Measurements from ENCODE around the gene NRP2. TPM values are rescaled to one million over a fixed set of nuclear protein-coding genes. Genes with fewer than 3 reads are reported as not detected.

NRP2 gene
- total RNA-seq (2014; rRNA removed; shearing (Covaris generic)) (0.35 and 1.0 TPM in 2 replicates), total RNA-seq (2022) (2.1 and 2.6 TPM in 2 replicates), Bru-seq, nascent RNA (percentile 26 among the genes with signal in this experiment), BruChase-seq, experiment 1, labeled RNA remaining after a 6-hour chase (percentile 22 among the genes with signal in this experiment), BruChase-seq, experiment 2, labeled RNA remaining after a 2-hour chase (percentile 21 among the genes with signal in this experiment)
- long read RNA-seq, partial matches to known transcripts = 0 of 1 reads
- long read RNA-seq, other reads (novel, unspliced or antisense) = 0 of 1 reads

- TF ChIP-seq, protein P1, sequence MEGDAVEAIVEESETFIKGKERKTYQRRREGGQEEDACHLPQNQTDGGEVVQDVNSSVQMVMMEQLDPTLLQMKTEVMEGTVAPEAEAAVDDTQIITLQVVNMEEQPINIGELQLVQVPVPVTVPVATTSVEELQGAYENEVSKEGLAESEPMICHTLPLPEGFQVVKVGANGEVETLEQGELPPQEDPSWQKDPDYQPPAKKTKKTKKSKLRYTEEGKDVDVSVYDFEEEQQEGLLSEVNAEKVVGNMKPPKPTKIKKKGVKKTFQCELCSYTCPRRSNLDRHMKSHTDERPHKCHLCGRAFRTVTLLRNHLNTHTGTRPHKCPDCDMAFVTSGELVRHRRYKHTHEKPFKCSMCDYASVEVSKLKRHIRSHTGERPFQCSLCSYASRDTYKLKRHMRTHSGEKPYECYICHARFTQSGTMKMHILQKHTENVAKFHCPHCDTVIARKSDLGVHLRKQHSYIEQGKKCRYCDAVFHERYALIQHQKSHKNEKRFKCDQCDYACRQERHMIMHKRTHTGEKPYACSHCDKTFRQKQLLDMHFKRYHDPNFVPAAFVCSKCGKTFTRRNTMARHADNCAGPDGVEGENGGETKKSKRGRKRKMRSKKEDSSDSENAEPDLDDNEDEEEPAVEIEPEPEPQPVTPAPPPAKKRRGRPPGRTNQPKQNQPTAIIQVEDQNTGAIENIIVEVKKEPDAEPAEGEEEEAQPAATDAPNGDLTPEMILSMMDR (conservative IDR thresholded peaks at IDR 0.05; ENCODE audit: low read length) = no peak
- TF ChIP-seq EZH2phosphoT487 (IDR thresholded peaks at IDR 0.05; ENCODE audit: borderline replicate concordance, low read depth, low read length) = peak; percentile 57; the same call in 1 of the 2 replicates
- ChIA-PET POLR2A (interaction anchor here (0.6 to 1.5 kb wide), 4 partner anchors 22 to 743 kb away, joined by 3 to 8 read pairs (median 4); no protein-coding TSS in a partner anchor), CTCF (ENCODE audit: unreplicated experiment) (no interaction called here)
- intact Hi-C loops (cut with micrococcal nuclease; ENCODE audit: unreplicated experiment) = loop anchor here (1.0 to 10.0 kb wide), 2 partner anchors 25 to 358 kb away; no protein-coding TSS in a partner anchor
- Histone ChIP-seq H3K79me2 (ENCODE audit: insufficient read depth, low read depth, low read length) (no peaks in the 10 kb centered on the region), H3K27ac (ENCODE audit: low read depth, low read length, poor library complexity, severe bottlenecking) (no peak within 1 kb of the TSS), H3K36me3 (ENCODE audit: insufficient read depth, low read length) (no peaks in the 10 kb centered on the region), H3K4me1 (ENCODE audit: insufficient read depth, low read length, poor library complexity, severe bottlenecking) (peaks cover 30% of the 10 kb centered on the region), H4K20me1 (ENCODE audit: insufficient read depth, low read length) (no peaks in the 10 kb centered on the region), H3K4me3 (ENCODE audit: low read depth, low read length, poor library complexity, severe bottlenecking) (peak within 1 kb of the TSS; percentile 70), H3K9me2 (ENCODE audit: insufficient read depth, low read length) (no peaks in the 10 kb centered on the region), H2AFZ (ENCODE audit: low read length) (peak within 1 kb of the TSS; percentile 91), H3K9me3 (ENCODE audit: low read length) (no peaks in the 10 kb centered on the region), H3K4me2 (ENCODE audit: low read length) (peak within 1 kb of the TSS; percentile 89)
- no TSS peak for BruUV-seq (replicated peaks)
- peak; percentile 77 for DNase-seq (ENCODE audit: low spot score)
Measured at GRCh38 chr2:205682239-205682970, at the start of gene NRP2. TSS of gene NRP2 (plus strand) at chr2:205682501. CDS start at chr2:205683291, 790 bp downstream.

GRCh38 chr2:205633994-205634393, 48.3 kb upstream of the NRP2 start:
- Histone ChIP-seq H3K36me3 (ENCODE audit: insufficient read depth, low read length) (no peaks in the 10 kb centered on the region), H2AFZ (ENCODE audit: low read length) (no peak overlapping the region), H3K79me2 (ENCODE audit: insufficient read depth, low read depth, low read length) (no peaks in the 10 kb centered on the region), H3K27ac (ENCODE audit: low read depth, low read length, poor library complexity, severe bottlenecking) (no peak overlapping the region), H3K9me2 (ENCODE audit: insufficient read depth, low read length) (no peaks in the 10 kb centered on the region), H3K4me1 (ENCODE audit: insufficient read depth, low read length, poor library complexity, severe bottlenecking) (no peaks in the 10 kb centered on the region), H3K9me3 (ENCODE audit: low read length) (no peaks in the 10 kb centered on the region), H3K4me2 (ENCODE audit: low read length) (no peak overlapping the region), H3K4me3 (ENCODE audit: low read depth, low read length, poor library complexity, severe bottlenecking) (no peak overlapping the region), H4K20me1 (ENCODE audit: insufficient read depth, low read length) (no peaks in the 10 kb centered on the region)
- TF ChIP-seq, protein P1 (conservative IDR thresholded peaks at IDR 0.05; ENCODE audit: low read length) = no peak
- TF ChIP-seq EZH2phosphoT487 (IDR thresholded peaks at IDR 0.05; ENCODE audit: borderline replicate concordance, low read depth, low read length) = no peak
- DNase-seq (ENCODE audit: low spot score) = no peak
- CTCF ChIA-PET (ENCODE audit: unreplicated experiment) = no interaction called here
- BruUV-seq (replicated peaks) = no TSS peak
- POLR2A ChIA-PET = no interaction called here
- intact Hi-C loops (cut with micrococcal nuclease; ENCODE audit: unreplicated experiment) = no loop called here
